Measurements from ENCODE around the gene GPR82. TPM values are rescaled to one million over a fixed set of nuclear protein-coding genes. Genes with fewer than 3 reads are reported as not detected.
A peak's percentile ranks its signal among the peaks of the same experiment; 100 is the strongest.

Gene GPR82
- total RNA-seq, 1 donor from 2014 or later: not detected

DNA sequence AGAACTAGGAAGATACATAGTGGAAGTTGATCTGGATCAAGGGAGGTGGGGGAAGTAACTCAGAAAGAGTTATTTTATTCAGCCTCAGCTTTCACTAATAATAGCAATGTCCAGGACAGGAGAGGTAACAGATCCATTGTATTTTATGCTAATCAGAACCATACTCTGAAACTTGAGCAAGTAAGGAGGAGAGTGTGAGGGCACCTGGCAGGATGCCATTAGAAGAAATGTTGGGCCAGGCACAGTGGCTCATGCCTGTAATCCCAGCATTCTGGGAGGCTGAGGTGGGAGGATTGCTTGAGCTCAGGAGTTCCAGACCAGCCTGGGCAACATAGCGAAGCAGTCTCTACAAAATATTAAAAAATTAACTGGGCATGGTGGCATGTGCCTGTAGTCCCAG, 18.9 kb upstream of the GPR82 start:
- no peak for DNase-seq (ENCODE audit: low read depth)
- TF ChIP-seq, protein P1, sequence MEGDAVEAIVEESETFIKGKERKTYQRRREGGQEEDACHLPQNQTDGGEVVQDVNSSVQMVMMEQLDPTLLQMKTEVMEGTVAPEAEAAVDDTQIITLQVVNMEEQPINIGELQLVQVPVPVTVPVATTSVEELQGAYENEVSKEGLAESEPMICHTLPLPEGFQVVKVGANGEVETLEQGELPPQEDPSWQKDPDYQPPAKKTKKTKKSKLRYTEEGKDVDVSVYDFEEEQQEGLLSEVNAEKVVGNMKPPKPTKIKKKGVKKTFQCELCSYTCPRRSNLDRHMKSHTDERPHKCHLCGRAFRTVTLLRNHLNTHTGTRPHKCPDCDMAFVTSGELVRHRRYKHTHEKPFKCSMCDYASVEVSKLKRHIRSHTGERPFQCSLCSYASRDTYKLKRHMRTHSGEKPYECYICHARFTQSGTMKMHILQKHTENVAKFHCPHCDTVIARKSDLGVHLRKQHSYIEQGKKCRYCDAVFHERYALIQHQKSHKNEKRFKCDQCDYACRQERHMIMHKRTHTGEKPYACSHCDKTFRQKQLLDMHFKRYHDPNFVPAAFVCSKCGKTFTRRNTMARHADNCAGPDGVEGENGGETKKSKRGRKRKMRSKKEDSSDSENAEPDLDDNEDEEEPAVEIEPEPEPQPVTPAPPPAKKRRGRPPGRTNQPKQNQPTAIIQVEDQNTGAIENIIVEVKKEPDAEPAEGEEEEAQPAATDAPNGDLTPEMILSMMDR (conservative IDR thresholded peaks at IDR 0.05; ENCODE audit: low read depth, low read length): no peak
- no peak overlapping the region for H3K4me3 ChIP-seq (ENCODE audit: low read depth, low read length)

GRCh38 chrX:41705680-41706374, 18.2 kb upstream of the GPR82 start:
- no peak overlapping the region for H3K4me3 ChIP-seq (ENCODE audit: low read depth, low read length)
- no peak for DNase-seq (ENCODE audit: low read depth)
- TF ChIP-seq, protein P1 (conservative IDR thresholded peaks at IDR 0.05; ENCODE audit: low read depth, low read length): no peak

- DNase-seq (ENCODE audit: low read depth): no peak
- H3K4me3 ChIP-seq (ENCODE audit: low read depth, low read length): no peak overlapping the region
- TF ChIP-seq, protein P1 (conservative IDR thresholded peaks at IDR 0.05; ENCODE audit: low read depth, low read length): no peak
Observed at GRCh38 chrX:41707218-41707617, 16.8 kb upstream of the GPR82 start.

GRCh38 chrX:41708486-41708885, 15.5 kb upstream of the GPR82 start:
- DNase-seq (ENCODE audit: low read depth): no peak
- TF ChIP-seq, protein P1 (conservative IDR thresholded peaks at IDR 0.05; ENCODE audit: low read depth, low read length): peak; percentile 29
- no peak overlapping the region for H3K4me3 ChIP-seq (ENCODE audit: low read depth, low read length)

- no peak for DNase-seq (ENCODE audit: low read depth)
- no peak overlapping the region for H3K4me3 ChIP-seq (ENCODE audit: low read depth, low read length)
- TF ChIP-seq, protein P1 (conservative IDR thresholded peaks at IDR 0.05; ENCODE audit: low read depth, low read length): no peak
Observed at GRCh38 chrX:41711021-41711667, 12.8 kb upstream of the GPR82 start.

DNA sequence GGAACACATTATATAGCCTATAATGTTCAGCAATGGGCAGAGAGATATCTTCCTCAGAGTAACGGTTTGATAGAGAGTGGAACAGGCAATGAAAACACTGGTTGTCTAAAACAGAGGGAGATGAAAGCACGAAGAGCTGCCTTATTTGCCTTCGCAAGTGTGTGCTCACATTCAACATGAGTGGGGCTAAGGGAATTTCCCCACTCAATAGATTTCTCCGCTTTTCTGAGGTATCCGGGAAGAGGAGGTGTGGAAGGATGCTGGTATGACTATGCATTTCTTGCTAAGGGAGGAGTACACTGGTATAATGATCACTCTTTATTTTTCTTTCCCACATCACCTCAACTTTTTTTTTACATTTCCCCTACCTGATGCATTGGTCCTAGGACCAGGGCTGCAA, 7.8 kb upstream of the GPR82 start:
- H3K4me3 ChIP-seq (ENCODE audit: low read depth, low read length): no peak overlapping the region
- DNase-seq (ENCODE audit: low read depth): no peak
- TF ChIP-seq, protein P1 (conservative IDR thresholded peaks at IDR 0.05; ENCODE audit: low read depth, low read length): no peak
